IPS-11a (cell line): ENCODE data around the gene RSPH3.

Experiments
- H3K4me3 ChIP-seq: one replicate; pipeline ENCODE4 v1.5.1; 2013; ENCODE audit warnings: low read depth, low read length, control low read depth

Gene RSPH3

GRCh38 chr6:158938220-158938619 is 61.8 kb downstream of the RSPH3 start:
- no peak overlapping the region for H3K4me3 ChIP-seq

GRCh38 chr6:158934157-158934556 is 65.8 kb downstream of the RSPH3 start:
- H3K4me3 ChIP-seq: no peak overlapping the region

- no peak overlapping the region for H3K4me3 ChIP-seq
Observed at GRCh38 chr6:158933079-158933595, 66.9 kb downstream of the RSPH3 start.

- no peak overlapping the region for H3K4me3 ChIP-seq
Observed at GRCh38 chr6:158928068-158928467, 71.9 kb downstream of the RSPH3 start.

GRCh38 chr6:158926414-158926813 is 73.6 kb downstream of the RSPH3 start:
- H3K4me3 ChIP-seq: no peak overlapping the region

- H3K4me3 ChIP-seq: no peak overlapping the region
Observed at GRCh38 chr6:158924499-158925455, 75.2 kb downstream of the RSPH3 start.

- no peak overlapping the region for H3K4me3 ChIP-seq
Observed at GRCh38 chr6:158923805-158924498, 76.0 kb downstream of the RSPH3 start.
